ENCODE data around the gene CCDC120. TPM values are rescaled to one million over a fixed set of nuclear protein-coding genes. Genes with fewer than 3 reads are reported as not detected.

CCDC120 gene
- total and polyA plus RNA-seq, 8 donors: 2.3 to 25.4 (median 5.3) TPM

GRCh38 chrX:49117581-49117980 lies 58.8 kb downstream of the CCDC120 start:
- intact Hi-C loops (cut with DNase I; ENCODE audit: low total_unique reads): no loop called here
- Histone ChIP-seq H3K27ac (no peak overlapping the region), H3K4me1 (peaks cover 0 to 9% (median 7%) of the 10 kb centered on the region in 4 donors), H3K27me3 (no peaks in the 10 kb centered on the region), H3K4me3 (no peak overlapping the region), H3K36me3 (peaks cover 17 to 94% (median 81%) of the 10 kb centered on the region in 4 donors), H3K9me3 (no peaks in the 10 kb centered on the region)
- DNase-seq: no peak
- TF ChIP-seq, protein P1, sequence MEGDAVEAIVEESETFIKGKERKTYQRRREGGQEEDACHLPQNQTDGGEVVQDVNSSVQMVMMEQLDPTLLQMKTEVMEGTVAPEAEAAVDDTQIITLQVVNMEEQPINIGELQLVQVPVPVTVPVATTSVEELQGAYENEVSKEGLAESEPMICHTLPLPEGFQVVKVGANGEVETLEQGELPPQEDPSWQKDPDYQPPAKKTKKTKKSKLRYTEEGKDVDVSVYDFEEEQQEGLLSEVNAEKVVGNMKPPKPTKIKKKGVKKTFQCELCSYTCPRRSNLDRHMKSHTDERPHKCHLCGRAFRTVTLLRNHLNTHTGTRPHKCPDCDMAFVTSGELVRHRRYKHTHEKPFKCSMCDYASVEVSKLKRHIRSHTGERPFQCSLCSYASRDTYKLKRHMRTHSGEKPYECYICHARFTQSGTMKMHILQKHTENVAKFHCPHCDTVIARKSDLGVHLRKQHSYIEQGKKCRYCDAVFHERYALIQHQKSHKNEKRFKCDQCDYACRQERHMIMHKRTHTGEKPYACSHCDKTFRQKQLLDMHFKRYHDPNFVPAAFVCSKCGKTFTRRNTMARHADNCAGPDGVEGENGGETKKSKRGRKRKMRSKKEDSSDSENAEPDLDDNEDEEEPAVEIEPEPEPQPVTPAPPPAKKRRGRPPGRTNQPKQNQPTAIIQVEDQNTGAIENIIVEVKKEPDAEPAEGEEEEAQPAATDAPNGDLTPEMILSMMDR (IDR thresholded peaks at IDR 0.05): no peak
- TF ChIP-seq POLR2AphosphoS5 (IDR thresholded peaks at IDR 0.05) (no peak), POLR2A (IDR thresholded peaks at IDR 0.05) (no peak), EP300 (IDR thresholded peaks at IDR 0.05) (no peak)
- 61 to 73% (median 69%) methylated on average over 3 to 6 of the region's 6 CpGs for WGBS, 5 donors

Small RNAs within 50 kb of the gene (small RNA-seq; reads per million reads assigned to genes)
- 0.07 to 0.69 (median 0.11) reads per million in 4 donors for gene RNU4-52P

Other genes starting within 250 kb of the CCDC120 start
- not detected for gene ERAS, start 232.5 kb upstream of the CCDC120 start, total RNA-seq
- gene ERAS, start 232.5 kb upstream of the CCDC120 start, polyA plus RNA-seq: not detected
- gene PCSK1N, start 223.4 kb upstream of the CCDC120 start, total RNA-seq: 10 to 100 TPM in 2 of 5 donors, 1 to 10 TPM in 3; 1.3 to 46.6 (median 7.0) TPM
- gene PCSK1N, start 223.4 kb upstream of the CCDC120 start, polyA plus RNA-seq: 10 to 100 TPM; 12.4 to 15.3 (median 13.1) TPM
- 10 to 100 TPM in 3 of 5 donors, 1 to 10 TPM in 2; 2.9 to 24.1 (median 14.3) TPM for gene TIMM17B, start 161.2 kb upstream of the CCDC120 start, total RNA-seq
- gene TIMM17B, start 161.2 kb upstream of the CCDC120 start, polyA plus RNA-seq: 10 to 100 TPM; 43.4 to 77.2 (median 50.8) TPM
- 100 to 1,000 TPM in 1 of 5 donors, 10 to 100 TPM in 3, 1 to 10 TPM in 1; 4.7 to 148 (median 58.9) TPM for gene PQBP1, start 161.1 kb upstream of the CCDC120 start, total RNA-seq
- gene PQBP1, start 161.1 kb upstream of the CCDC120 start, polyA plus RNA-seq: 100 to 1,000 TPM; 106 to 133 (median 118) TPM
- 10 to 100 TPM in 3 of 5 donors, 1 to 10 TPM in 1, not detected in 1; 4.3 to 25.4 (median 14.5) TPM for gene SLC35A2, start 147.4 kb upstream of the CCDC120 start, total RNA-seq
- gene SLC35A2, start 147.4 kb upstream of the CCDC120 start, polyA plus RNA-seq: 10 to 100 TPM in 1 of 3 donors, 1 to 10 TPM in 2; 6.9 to 12.3 (median 10.0) TPM
- gene PIM2, start 140.0 kb upstream of the CCDC120 start, total RNA-seq: 10 to 100 TPM in 2 of 5 donors, 1 to 10 TPM in 3; 1.2 to 33.2 (median 9.6) TPM
- 10 to 100 TPM in 2 of 3 donors, 1 to 10 TPM in 1; 7.3 to 12.7 (median 10.3) TPM for gene PIM2, start 140.0 kb upstream of the CCDC120 start, polyA plus RNA-seq
- gene OTUD5, start 101.4 kb upstream of the CCDC120 start, total RNA-seq: 100 to 1,000 TPM in 1 of 5 donors, 10 to 100 TPM in 4; 16.1 to 163 (median 18.1) TPM
- gene OTUD5, start 101.4 kb upstream of the CCDC120 start, polyA plus RNA-seq: 10 to 100 TPM; 23.0 to 26.4 (median 25.5) TPM
- 1 to 10 TPM in 1 of 5 donors, under 1 TPM in 1, not detected in 3; 0.45 to 2.4 TPM for gene KCND1, start 87.2 kb upstream of the CCDC120 start, total RNA-seq
- gene KCND1, start 87.2 kb upstream of the CCDC120 start, polyA plus RNA-seq: under 1 TPM; 0.15 to 0.68 (median 0.19) TPM
- 100 to 1,000 TPM in 1 of 5 donors, 10 to 100 TPM in 4; 30.7 to 127 (median 58.9) TPM for gene GRIPAP1, start 56.7 kb upstream of the CCDC120 start, total RNA-seq
- 10 to 100 TPM; 15.6 to 21.0 (median 16.3) TPM for gene GRIPAP1, start 56.7 kb upstream of the CCDC120 start, polyA plus RNA-seq
- 10 to 100 TPM; 13.0 to 42.2 (median 35.3) TPM for gene TFE3, start 15.6 kb upstream of the CCDC120 start, total RNA-seq
- gene TFE3, start 15.6 kb upstream of the CCDC120 start, polyA plus RNA-seq: 10 to 100 TPM; 21.5 to 28.1 (median 27.0) TPM
- gene PRAF2, start 15.0 kb downstream of the CCDC120 start, total RNA-seq: 10 to 100 TPM in 1 of 5 donors, 1 to 10 TPM in 2, not detected in 2; 5.0 to 37.1 (median 5.9) TPM
- 10 to 100 TPM in 2 of 3 donors, 1 to 10 TPM in 1; 9.3 to 16.6 (median 10.3) TPM for gene PRAF2, start 15.0 kb downstream of the CCDC120 start, polyA plus RNA-seq
- gene WDR45, start 20.9 kb downstream of the CCDC120 start, total RNA-seq: 100 to 1,000 TPM in 2 of 5 donors, 10 to 100 TPM in 3; 12.2 to 209 (median 90.9) TPM
- gene WDR45, start 20.9 kb downstream of the CCDC120 start, polyA plus RNA-seq: 100 to 1,000 TPM in 1 of 3 donors, 10 to 100 TPM in 2; 69.0 to 102 (median 75.3) TPM
- 10 to 100 TPM in 2 of 5 donors, 1 to 10 TPM in 3; 6.4 to 19.1 (median 8.2) TPM for gene GPKOW, start 64.7 kb downstream of the CCDC120 start, total RNA-seq
- 10 to 100 TPM; 14.1 to 18.2 (median 14.7) TPM for gene GPKOW, start 64.7 kb downstream of the CCDC120 start, polyA plus RNA-seq
- gene MAGIX, start 103.8 kb downstream of the CCDC120 start, total RNA-seq: 10 to 100 TPM in 3 of 5 donors, 1 to 10 TPM in 2; 4.7 to 43.2 (median 10.3) TPM
- gene MAGIX, start 103.8 kb downstream of the CCDC120 start, polyA plus RNA-seq: 10 to 100 TPM; 18.9 to 41.1 (median 35.0) TPM
- gene PLP2, start 112.9 kb downstream of the CCDC120 start, total RNA-seq: 100 to 1,000 TPM in 1 of 5 donors, 10 to 100 TPM in 4; 14.0 to 155 (median 52.2) TPM
- 100 to 1,000 TPM in 1 of 3 donors, 10 to 100 TPM in 2; 55.0 to 323 (median 94.4) TPM for gene PLP2, start 112.9 kb downstream of the CCDC120 start, polyA plus RNA-seq
- 10 to 100 TPM in 3 of 5 donors, 1 to 10 TPM in 2; 3.7 to 65.1 (median 16.9) TPM for gene PRICKLE3, start 127.4 kb downstream of the CCDC120 start, total RNA-seq
- 1 to 10 TPM; 6.3 to 7.1 (median 6.5) TPM for gene PRICKLE3, start 127.4 kb downstream of the CCDC120 start, polyA plus RNA-seq
- 100 to 1,000 TPM in 1 of 5 donors, 1 to 10 TPM in 2, under 1 TPM in 1, not detected in 1; 0.89 to 211 (median 3.3) TPM for gene SYP, start 141.2 kb downstream of the CCDC120 start, total RNA-seq
- 1 to 10 TPM in 2 of 3 donors, under 1 TPM in 1; 0.92 to 5.0 (median 3.9) TPM for gene SYP, start 141.2 kb downstream of the CCDC120 start, polyA plus RNA-seq
- gene CACNA1F, start 174.3 kb downstream of the CCDC120 start, total RNA-seq: 1 to 10 TPM in 1 of 5 donors, under 1 TPM in 2, not detected in 2; 0.37 to 6.1 (median 0.89) TPM
- gene CACNA1F, start 174.3 kb downstream of the CCDC120 start, polyA plus RNA-seq: under 1 TPM; 0.06 to 0.18 (median 0.15) TPM
- 10 to 100 TPM in 2 of 5 donors, 1 to 10 TPM in 3; 2.7 to 68.9 (median 7.0) TPM for gene CCDC22, start 176.5 kb downstream of the CCDC120 start, total RNA-seq
- gene CCDC22, start 176.5 kb downstream of the CCDC120 start, polyA plus RNA-seq: 10 to 100 TPM in 1 of 3 donors, 1 to 10 TPM in 2; 7.4 to 12.2 (median 8.9) TPM
- not detected for gene FOXP3, start 205.7 kb downstream of the CCDC120 start, total RNA-seq
- gene FOXP3, start 205.7 kb downstream of the CCDC120 start, polyA plus RNA-seq: under 1 TPM in 2 of 3 donors, not detected in 1; 0.12 to 0.88 TPM
- gene PPP1R3F, start 210.8 kb downstream of the CCDC120 start, total RNA-seq: 10 to 100 TPM in 1 of 5 donors, 1 to 10 TPM in 4; 1.4 to 20.4 (median 5.7) TPM
- gene PPP1R3F, start 210.8 kb downstream of the CCDC120 start, polyA plus RNA-seq: 1 to 10 TPM; 2.1 to 6.4 (median 4.0) TPM
- gene GAGE10, start 244.6 kb downstream of the CCDC120 start, total RNA-seq: not detected
- gene GAGE10, start 244.6 kb downstream of the CCDC120 start, polyA plus RNA-seq: not detected